NK-92 treated with Interleukin-12 subunit alpha and Interleukin-12 subunit beta, amount 100 ng/mL, for 24 hours (cell line): Measurements from ENCODE around the gene SEC23A.
"Not testable (repeated sequence)": the region's sequence is repeated elsewhere in the genome, so short reads cannot be mapped to it uniquely, and the experiment has no call there.

Experiments
- DNase-seq: peaks from one replicate; lab custom pipeline; 2025; lab: John Stamatoyannopoulos, UW

The SEC23A gene

GRCh38 chr14:39029789-39030188 lies 73.2 kb downstream of the SEC23A start:
- no peak for DNase-seq

- no peak for DNase-seq
Measured at GRCh38 chr14:39028620-39029019, 74.4 kb downstream of the SEC23A start.

GRCh38 chr14:39025810-39026627 lies 77.0 kb downstream of the SEC23A start:
- DNase-seq, result no peak

- DNase-seq, result no peak
Measured at GRCh38 chr14:39025250-39025809, 77.7 kb downstream of the SEC23A start.

- no peak for DNase-seq
Measured at GRCh38 chr14:39023939-39024871, 78.8 kb downstream of the SEC23A start.

- not testable (repeated sequence) for DNase-seq
Measured at GRCh38 chr14:39017096-39018016, 85.7 kb downstream of the SEC23A start.

GRCh38 chr14:39016733-39017095 lies 86.3 kb downstream of the SEC23A start:
- DNase-seq, result no peak

GRCh38 chr14:39015964-39016577 lies 87.0 kb downstream of the SEC23A start:
- DNase-seq, result no peak

DNA sequence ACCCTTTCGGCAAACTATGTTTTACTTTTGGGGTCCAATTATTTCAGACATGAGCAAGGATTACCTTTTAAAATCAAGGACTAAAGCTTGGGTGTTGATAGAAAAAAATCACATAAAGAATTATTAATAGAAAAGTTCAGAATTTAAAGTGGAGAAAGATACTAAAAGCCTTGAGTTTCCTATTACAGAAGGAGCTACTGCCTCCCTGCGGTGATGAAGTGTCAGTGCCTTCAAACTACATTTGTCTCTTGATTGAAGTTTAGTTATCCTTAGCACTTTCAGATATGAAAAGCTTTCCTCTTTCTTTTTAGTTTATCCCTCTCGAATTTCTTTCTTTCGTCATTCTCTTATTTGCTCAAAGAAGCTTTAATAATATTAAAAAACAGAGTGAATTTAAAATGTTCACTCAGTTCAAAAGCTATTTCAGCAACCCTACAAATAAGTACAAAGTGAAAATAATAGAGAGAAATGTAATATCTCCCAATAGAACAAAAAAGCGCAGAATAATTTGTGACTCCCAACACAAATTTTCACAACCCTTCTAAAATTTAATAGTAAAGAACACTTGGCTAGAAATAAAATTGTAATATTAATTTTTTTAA lies 87.6 kb downstream of the SEC23A start:
- DNase-seq, result no peak

DNA sequence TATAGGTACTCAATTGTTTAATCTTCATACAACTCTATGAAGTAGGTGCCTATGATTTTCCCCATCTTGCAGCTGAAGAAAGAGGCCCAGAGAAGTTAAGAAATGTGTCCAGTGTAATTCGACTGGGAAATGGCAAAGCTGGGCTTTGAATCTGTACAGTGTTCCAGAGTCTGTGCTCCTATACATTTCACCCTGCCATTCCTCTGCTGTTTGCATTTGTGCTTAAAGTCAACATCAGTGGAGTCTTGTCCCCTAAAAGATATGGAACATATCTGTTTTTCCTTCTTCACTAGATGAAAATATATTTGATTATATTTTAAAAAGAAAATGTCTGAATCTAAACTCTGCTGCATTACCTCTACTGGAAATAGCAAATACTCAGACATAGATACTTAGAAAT lies 88.6 kb downstream of the SEC23A start:
- no peak for DNase-seq

DNA sequence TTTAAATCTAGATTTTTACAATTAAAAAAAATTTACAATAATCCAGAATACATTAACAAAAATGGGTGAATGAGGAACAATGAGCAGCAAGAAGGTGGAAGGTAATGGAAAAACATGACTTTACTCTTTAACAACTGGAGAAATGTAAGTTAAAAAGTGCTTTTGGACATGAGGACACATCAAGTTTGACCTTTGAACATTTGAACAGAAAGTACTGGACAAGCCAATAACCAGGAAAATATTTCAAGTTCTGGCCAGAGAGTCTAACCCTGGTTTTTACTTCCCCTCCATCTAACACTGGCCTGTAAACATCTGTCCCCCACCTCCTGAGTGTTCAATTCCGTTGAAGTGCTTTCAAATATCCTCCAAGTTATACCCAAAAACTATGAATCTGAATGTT lies 94.1 kb downstream of the SEC23A start:
- not testable (repeated sequence) for DNase-seq

GRCh38 chr14:39006721-39007410 lies 96.2 kb downstream of the SEC23A start:
- no peak for DNase-seq

- DNase-seq, result no peak
Measured at GRCh38 chr14:39005044-39005880, 97.8 kb downstream of the SEC23A start.

- DNase-seq, result no peak
Measured at GRCh38 chr14:38999949-39000348, 103.1 kb downstream of the SEC23A start.

DNA sequence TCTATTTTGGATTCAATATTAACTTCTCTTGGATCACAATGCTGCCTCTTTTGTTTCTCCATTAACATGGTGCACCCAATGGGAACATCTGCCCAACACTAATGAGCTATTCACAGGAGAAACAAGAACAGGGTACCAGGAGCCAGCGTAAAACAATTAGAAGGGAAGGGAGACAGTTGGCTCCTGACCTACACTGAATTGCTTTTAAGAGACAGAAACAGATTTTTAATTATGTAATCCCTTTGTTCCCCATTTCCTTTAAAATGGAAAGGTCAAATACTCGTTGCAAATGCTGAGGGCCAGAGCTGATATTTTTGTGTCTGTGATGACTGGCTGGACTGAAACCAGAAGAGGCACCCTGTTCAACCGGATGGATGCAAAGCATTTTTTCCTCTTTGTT lies 108.3 kb downstream of the SEC23A start:
- no peak for DNase-seq

DNA sequence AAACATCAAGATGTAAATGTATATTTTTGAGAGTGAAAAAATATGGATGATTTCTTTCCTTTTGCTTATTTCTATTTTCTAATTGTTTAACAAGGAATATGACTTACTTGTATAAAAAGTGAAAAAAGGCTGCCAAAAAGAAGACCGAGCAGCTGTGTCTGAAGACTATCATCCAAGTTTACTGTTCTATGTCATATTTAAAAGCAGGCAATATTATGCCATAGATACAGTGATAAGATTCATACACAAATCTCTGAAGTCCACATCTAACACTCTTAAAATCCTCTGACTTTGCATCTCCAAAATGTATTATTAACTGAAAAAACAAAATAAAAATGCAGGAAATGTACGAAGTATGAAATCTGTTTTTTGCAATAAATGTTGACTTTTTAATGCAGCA lies 109.1 kb downstream of the SEC23A start:
- DNase-seq, result no peak

GRCh38 chr14:38992067-38992844 lies 110.8 kb downstream of the SEC23A start:
- DNase-seq, result no peak

DNA sequence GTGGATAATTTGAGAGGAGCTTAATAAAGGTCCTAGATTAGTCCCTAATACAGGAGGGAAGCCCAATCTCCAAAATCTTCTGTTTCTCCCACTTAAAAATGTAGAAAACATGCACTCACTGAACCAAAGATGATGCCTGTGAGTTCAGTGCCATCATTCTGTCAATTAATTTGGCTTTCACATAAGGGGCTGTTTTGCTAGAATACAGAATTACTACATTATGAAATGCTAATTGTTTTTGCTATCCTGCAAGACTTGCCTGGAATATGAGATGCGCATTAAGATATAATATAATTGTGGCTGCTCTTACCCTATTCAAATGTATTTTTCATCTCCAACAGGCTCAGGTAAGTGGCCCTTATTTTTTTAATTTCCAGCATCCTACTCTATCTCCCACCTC lies 111.7 kb downstream of the SEC23A start:
- DNase-seq, result no peak
